PFSK-1 (cell line): ENCODE measurements around the gene CARM1.
A peak's percentile ranks its signal among the peaks of the same experiment; 100 is the strongest.

Experiments used
- FOXP2 ChIP-seq: optimal IDR thresholded peaks from 2 replicates; pipeline ENCODE3; 2011; ENCODE audit warnings: borderline replicate concordance, control low read depth, inconsistent platforms; ENCODE audit not compliant: insufficient read depth; ENCODE audit errors: extremely low read length, extremely low read depth
- POLR2AphosphoS5 ChIP-seq: IDR thresholded peaks from 2 replicates; pipeline ENCODE4 v1.6.1; 2012; ENCODE audit warnings: low read depth, mild to moderate bottlenecking, control low read depth, low read length, moderate library complexity
- REST ChIP-seq, 2 experiments: IDR thresholded peaks; 2 replicates each; pipeline versions ENCODE4 v1.6.1 to v1.8.0; 2011 to 2012; ENCODE audit warnings: low read depth in 2 of 2, low read length in 2 of 2, control low read depth in 1 of 2, inconsistent platforms in 1 of 2, mild to moderate bottlenecking in 1 of 2, moderate library complexity in 1 of 2; ENCODE audit not compliant: insufficient read depth in 1 of 2
- SIN3A ChIP-seq: IDR thresholded peaks from 2 replicates; pipeline ENCODE4 v1.6.1; 2012; ENCODE audit warnings: mild to moderate bottlenecking, low read length, moderate library complexity, borderline replicate concordance; ENCODE audit not compliant: insufficient read depth
- TAF1 ChIP-seq: IDR thresholded peaks from 2 replicates; pipeline ENCODE4 v1.6.1; 2012; ENCODE audit warnings: low read length, control low read depth, borderline replicate concordance; ENCODE audit not compliant: insufficient read depth

CARM1 gene

GRCh38 chr19:10829967-10830366, 41.4 kb upstream of the CARM1 start:
- no peak for TF ChIP-seq SIN3A

GRCh38 chr19:10830370-10830769, 41.0 kb upstream of the CARM1 start:
- TF ChIP-seq SIN3A (no peak), POLR2AphosphoS5 (no peak), TAF1 (no peak), REST (IDR thresholded peaks at IDR 0.05; ENCODE audit: insufficient read depth in 1 of 2, low read depth in 2 of 2, low read length in 2 of 2) (no peak), FOXP2 (no peak)

GRCh38 chr19:10830931-10831779, 40.2 kb upstream of the CARM1 start:
- TF ChIP-seq POLR2AphosphoS5 (peak; percentile 6; the same call in 1 of the 2 replicates), SIN3A (no peak), TAF1 (no peak)

- TF ChIP-seq POLR2AphosphoS5 (no peak), FOXP2 (no peak), TAF1 (no peak), SIN3A (no peak), REST (IDR thresholded peaks at IDR 0.05; ENCODE audit: insufficient read depth in 1 of 2, low read depth in 2 of 2, low read length in 2 of 2) (no peak)
These were observed 39.1 kb upstream of the CARM1 start for GRCh38 chr19:10831987-10832938.

- TF ChIP-seq FOXP2 (no peak), SIN3A (no peak), POLR2AphosphoS5 (no peak), TAF1 (no peak), REST (IDR thresholded peaks at IDR 0.05; ENCODE audit: insufficient read depth in 1 of 2, low read depth in 2 of 2, low read length in 2 of 2) (no peak)
These were observed 38.4 kb upstream of the CARM1 start for GRCh38 chr19:10832939-10833296.
